ENCODE results near the gene WEE1.
"Not testable (repeated sequence)": the region's sequence is repeated elsewhere in the genome, so short reads cannot be mapped to it uniquely, and the experiment has no call there.

The WEE1 gene

GRCh38 chr11:9601876-9602199 is 28.4 kb downstream of the WEE1 start:
- H4K20me1 ChIP-seq (ENCODE audit: low read depth, low read length): no peaks in the 10 kb centered on the region
- H3F3A ChIP-seq (ENCODE audit: insufficient read depth): peaks cover 84% of the 10 kb centered on the region
- TF ChIP-seq CTCF (IDR thresholded peaks at IDR 0.05; ENCODE audit: insufficient read depth, low read length, poor library complexity, severe bottlenecking) (no peak), EZH2phosphoT487 (conservative IDR thresholded peaks at IDR 0.05; ENCODE audit: low read length) (no peak)
- no peak overlapping the region for H2AFZ ChIP-seq (ENCODE audit: low read depth, low read length, severe bottlenecking)
- peak overlapping the region; percentile 98 for H3K27ac ChIP-seq (ENCODE audit: low read depth, low read length)
- H3K36me3 ChIP-seq (ENCODE audit: low read length): no peaks in the 10 kb centered on the region
- no peaks in the 10 kb centered on the region for H3K27me3 ChIP-seq (ENCODE audit: low read length)
- H3K4me3 ChIP-seq (ENCODE audit: insufficient read depth, low read length, poor library complexity, severe bottlenecking): peak overlapping the region; percentile 49
- no peaks in the 10 kb centered on the region for H3K9me3 ChIP-seq (ENCODE audit: insufficient read depth, low read length)
- H3K79me2 ChIP-seq (ENCODE audit: insufficient read depth, low read length): peaks cover 15% of the 10 kb centered on the region; the same call in 1 of the 2 replicates
- no peaks in the 10 kb centered on the region for H3K9me2 ChIP-seq (replicated peaks; ENCODE audit: insufficient read depth, low read length)
- H3K9ac ChIP-seq (ENCODE audit: low read length): peak overlapping the region; percentile 77
- peak overlapping the region; percentile 83 for H3K4me2 ChIP-seq (ENCODE audit: low read depth, low read length, poor library complexity, severe bottlenecking)

- Histone ChIP-seq H3K4me2 (ENCODE audit: low read depth, low read length, poor library complexity, severe bottlenecking) (peak overlapping the region; percentile 83), H3F3A (ENCODE audit: insufficient read depth) (peaks cover 88% of the 10 kb centered on the region), H3K79me2 (ENCODE audit: insufficient read depth, low read length) (peaks cover 15% of the 10 kb centered on the region; the same call in 1 of the 2 replicates), H3K27ac (ENCODE audit: low read depth, low read length) (peak overlapping the region; percentile 98), H3K9ac (ENCODE audit: low read length) (peak overlapping the region; percentile 57)
- not testable (repeated sequence) for H3K9me3 ChIP-seq (ENCODE audit: insufficient read depth, low read length); H4K20me1 ChIP-seq (ENCODE audit: low read depth, low read length); H3K9me2 ChIP-seq (replicated peaks; ENCODE audit: insufficient read depth, low read length); H3K36me3 ChIP-seq (ENCODE audit: low read length); H3K27me3 ChIP-seq (ENCODE audit: low read length); H3K4me3 ChIP-seq (ENCODE audit: insufficient read depth, low read length, poor library complexity, severe bottlenecking); H2AFZ ChIP-seq (ENCODE audit: low read depth, low read length, severe bottlenecking)
Measured at GRCh38 chr11:9603214-9603613, 29.7 kb downstream of the WEE1 start.

- no peak for TF ChIP-seq EZH2phosphoT487 (conservative IDR thresholded peaks at IDR 0.05; ENCODE audit: low read length)
- TF ChIP-seq CTCF (IDR thresholded peaks at IDR 0.05; ENCODE audit: insufficient read depth, low read length, poor library complexity, severe bottlenecking): no peak
- Histone ChIP-seq H4K20me1 (ENCODE audit: low read depth, low read length) (no peaks in the 10 kb centered on the region), H3K4me3 (ENCODE audit: insufficient read depth, low read length, poor library complexity, severe bottlenecking) (peak overlapping the region; percentile 2), H3K27ac (ENCODE audit: low read depth, low read length) (peak overlapping the region; percentile 98), H3K36me3 (ENCODE audit: low read length) (no peaks in the 10 kb centered on the region), H3K9me3 (ENCODE audit: insufficient read depth, low read length) (no peaks in the 10 kb centered on the region), H3K4me2 (ENCODE audit: low read depth, low read length, poor library complexity, severe bottlenecking) (peak overlapping the region; percentile 63), H3K79me2 (ENCODE audit: insufficient read depth, low read length) (peaks cover 12% of the 10 kb centered on the region; the same call in 1 of the 2 replicates), H3K9me2 (replicated peaks; ENCODE audit: insufficient read depth, low read length) (no peaks in the 10 kb centered on the region), H2AFZ (ENCODE audit: low read depth, low read length, severe bottlenecking) (no peak overlapping the region), H3K27me3 (ENCODE audit: low read length) (no peaks in the 10 kb centered on the region), H3F3A (ENCODE audit: insufficient read depth) (peaks cover 92% of the 10 kb centered on the region), H3K9ac (ENCODE audit: low read length) (peak overlapping the region; percentile 57)
Measured at GRCh38 chr11:9604134-9604533, 30.7 kb downstream of the WEE1 start.

- Histone ChIP-seq H3K27ac (ENCODE audit: low read depth, low read length) (peak overlapping the region; percentile 98), H3K9ac (ENCODE audit: low read length) (peak overlapping the region; percentile 46), H2AFZ (ENCODE audit: low read depth, low read length, severe bottlenecking) (no peak overlapping the region), H3K36me3 (ENCODE audit: low read length) (no peaks in the 10 kb centered on the region), H3K9me2 (replicated peaks; ENCODE audit: insufficient read depth, low read length) (no peaks in the 10 kb centered on the region), H3K27me3 (ENCODE audit: low read length) (no peaks in the 10 kb centered on the region), H3K79me2 (ENCODE audit: insufficient read depth, low read length) (0 out of 2 replicates have a peak, but pooled peaks cover 5% of the 10 kb centered on the region), H3F3A (ENCODE audit: insufficient read depth) (peaks cover 95% of the 10 kb centered on the region), H4K20me1 (ENCODE audit: low read depth, low read length) (no peaks in the 10 kb centered on the region), H3K9me3 (ENCODE audit: insufficient read depth, low read length) (no peaks in the 10 kb centered on the region), H3K4me3 (ENCODE audit: insufficient read depth, low read length, poor library complexity, severe bottlenecking) (peak overlapping the region; percentile 24), H3K4me2 (ENCODE audit: low read depth, low read length, poor library complexity, severe bottlenecking) (peak overlapping the region; percentile 87)
- TF ChIP-seq EZH2phosphoT487 (conservative IDR thresholded peaks at IDR 0.05; ENCODE audit: low read length) (no peak), CTCF (IDR thresholded peaks at IDR 0.05; ENCODE audit: insufficient read depth, low read length, poor library complexity, severe bottlenecking) (no peak)
Measured at GRCh38 chr11:9605742-9606141, 32.3 kb downstream of the WEE1 start.

Measured in SU-DHL-6 (cell line).